ENCODE results near the gene IZUMO2.
A peak's percentile ranks its signal among the peaks of the same experiment; 100 is the strongest.
"Not testable (repeated sequence)": the region's sequence is repeated elsewhere in the genome, so short reads cannot be mapped to it uniquely, and the experiment has no call there.

Gene IZUMO2

GRCh38 chr19:50184196-50184595 is 21.1 kb upstream of the IZUMO2 start:
- DNase-seq (ENCODE audit: low spot score) = no peak

GRCh38 chr19:50181121-50181520 is 18.0 kb upstream of the IZUMO2 start:
- DNase-seq (ENCODE audit: low spot score) = no peak

- no peak for DNase-seq (ENCODE audit: low spot score)
Observed at GRCh38 chr19:50178859-50179537, 15.9 kb upstream of the IZUMO2 start.

GRCh38 chr19:50178320-50178719 is 15.2 kb upstream of the IZUMO2 start:
- no peak for DNase-seq (ENCODE audit: low spot score)

- DNase-seq (ENCODE audit: low spot score) = no peak
Observed at GRCh38 chr19:50176775-50177174, 13.7 kb upstream of the IZUMO2 start.

GRCh38 chr19:50175924-50176323 is 12.8 kb upstream of the IZUMO2 start:
- DNase-seq (ENCODE audit: low spot score) = no peak

GRCh38 chr19:50174100-50174793 is 11.2 kb upstream of the IZUMO2 start:
- DNase-seq (ENCODE audit: low spot score) = no peak

- DNase-seq (ENCODE audit: low spot score) = no peak
Observed at GRCh38 chr19:50173127-50173526, 10.0 kb upstream of the IZUMO2 start.

GRCh38 chr19:50172726-50173125 is 9.6 kb upstream of the IZUMO2 start:
- no peak for DNase-seq (ENCODE audit: low spot score)

- DNase-seq (ENCODE audit: low spot score) = no peak
Observed at GRCh38 chr19:50171752-50172151, 8.7 kb upstream of the IZUMO2 start.

- no peak for DNase-seq (ENCODE audit: low spot score)
Observed at GRCh38 chr19:50167314-50167721, 4.2 kb upstream of the IZUMO2 start.

GRCh38 chr19:50159078-50159477 is 4.0 kb downstream of the IZUMO2 start:
- no peak for DNase-seq (ENCODE audit: low spot score)

- no peak for DNase-seq (ENCODE audit: low spot score)
Observed at GRCh38 chr19:50158577-50158976, 4.5 kb downstream of the IZUMO2 start.

GRCh38 chr19:50155520-50156109 is 7.5 kb downstream of the IZUMO2 start:
- no peak for DNase-seq (ENCODE audit: low spot score)

- DNase-seq (ENCODE audit: low spot score) = no peak
Observed at GRCh38 chr19:50154529-50154928, 8.6 kb downstream of the IZUMO2 start.

- DNase-seq (ENCODE audit: low spot score) = no peak
Observed at GRCh38 chr19:50152578-50152977, 10.5 kb downstream of the IZUMO2 start.

- DNase-seq (ENCODE audit: low spot score) = no peak
Observed at GRCh38 chr19:50148528-50148927, 14.6 kb downstream of the IZUMO2 start.

- DNase-seq (ENCODE audit: low spot score) = peak; percentile 57
Observed at GRCh38 chr19:50147462-50148423, 15.3 kb downstream of the IZUMO2 start.

GRCh38 chr19:50141921-50142320 is 21.2 kb downstream of the IZUMO2 start:
- not testable (repeated sequence) for DNase-seq (ENCODE audit: low spot score)

GRCh38 chr19:50140118-50140845 is 22.8 kb downstream of the IZUMO2 start:
- DNase-seq (ENCODE audit: low spot score) = not testable (repeated sequence)

- DNase-seq (ENCODE audit: low spot score) = not testable (repeated sequence)
Observed at GRCh38 chr19:50136603-50137365, 26.3 kb downstream of the IZUMO2 start.
